NCI-H146 treated with DMSO at 0.1 percent for 48 hours (cell line): Measurements from ENCODE around the gene TDRD10.
A peak's percentile ranks its signal among the peaks of the same experiment; 100 is the strongest.

Experiments used
- DNase-seq: peaks from one replicate; lab custom pipeline; 2025; ENCODE audit not compliant: unreplicated experiment; lab: John Stamatoyannopoulos, UW

Gene TDRD10

GRCh38 chr1:154502066-154502743 lies at the start of gene TDRD10, which contains the start of gene SHE:
TSS of gene TDRD10 (plus strand) at chr1:154502219. CDS start at chr1:154506904, 4,685 bp downstream.
TSS of gene SHE (minus strand) at chr1:154502412. CDS start at chr1:154502026, 386 bp downstream.
- no peak for DNase-seq

GRCh38 chr1:154453161-154453560 lies 48.9 kb upstream of the TDRD10 start:
- DNase-seq = no peak

- DNase-seq = no peak
Measured at GRCh38 chr1:154453574-154454352, 48.3 kb upstream of the TDRD10 start.

- DNase-seq = no peak
Measured at GRCh38 chr1:154454386-154455120, 47.5 kb upstream of the TDRD10 start.

- no peak for DNase-seq
Measured at GRCh38 chr1:154456631-154457030, 45.4 kb upstream of the TDRD10 start.

GRCh38 chr1:154459080-154459479 lies 42.9 kb upstream of the TDRD10 start:
- no peak for DNase-seq

GRCh38 chr1:154460695-154461260 lies 41.2 kb upstream of the TDRD10 start:
- no peak for DNase-seq

GRCh38 chr1:154463512-154463990 lies 38.5 kb upstream of the TDRD10 start:
- no peak for DNase-seq

GRCh38 chr1:154465621-154466195 lies 36.3 kb upstream of the TDRD10 start:
- no peak for DNase-seq

GRCh38 chr1:154466206-154466605 lies 35.8 kb upstream of the TDRD10 start:
- no peak for DNase-seq

GRCh38 chr1:154466921-154467417 lies 35.0 kb upstream of the TDRD10 start:
- DNase-seq = no peak

GRCh38 chr1:154467434-154468102 lies 34.5 kb upstream of the TDRD10 start:
- DNase-seq = no peak

GRCh38 chr1:154468535-154469250 lies 33.3 kb upstream of the TDRD10 start:
- no peak for DNase-seq

- peak; percentile 8 for DNase-seq
Measured at GRCh38 chr1:154469844-154470560, 32.0 kb upstream of the TDRD10 start.

- DNase-seq = no peak
Measured at GRCh38 chr1:154471304-154471703, 30.7 kb upstream of the TDRD10 start.

- no peak for DNase-seq
Measured at GRCh38 chr1:154474802-154475201, 27.2 kb upstream of the TDRD10 start.

GRCh38 chr1:154476791-154477190 lies 25.2 kb upstream of the TDRD10 start:
- DNase-seq = no peak

GRCh38 chr1:154478013-154478412 lies 24.0 kb upstream of the TDRD10 start:
- DNase-seq = no peak

- DNase-seq = no peak
Measured at GRCh38 chr1:154478639-154479038, 23.4 kb upstream of the TDRD10 start.
